Measurements from ENCODE around the gene ZBTB7B.

Gene ZBTB7B

DNA sequence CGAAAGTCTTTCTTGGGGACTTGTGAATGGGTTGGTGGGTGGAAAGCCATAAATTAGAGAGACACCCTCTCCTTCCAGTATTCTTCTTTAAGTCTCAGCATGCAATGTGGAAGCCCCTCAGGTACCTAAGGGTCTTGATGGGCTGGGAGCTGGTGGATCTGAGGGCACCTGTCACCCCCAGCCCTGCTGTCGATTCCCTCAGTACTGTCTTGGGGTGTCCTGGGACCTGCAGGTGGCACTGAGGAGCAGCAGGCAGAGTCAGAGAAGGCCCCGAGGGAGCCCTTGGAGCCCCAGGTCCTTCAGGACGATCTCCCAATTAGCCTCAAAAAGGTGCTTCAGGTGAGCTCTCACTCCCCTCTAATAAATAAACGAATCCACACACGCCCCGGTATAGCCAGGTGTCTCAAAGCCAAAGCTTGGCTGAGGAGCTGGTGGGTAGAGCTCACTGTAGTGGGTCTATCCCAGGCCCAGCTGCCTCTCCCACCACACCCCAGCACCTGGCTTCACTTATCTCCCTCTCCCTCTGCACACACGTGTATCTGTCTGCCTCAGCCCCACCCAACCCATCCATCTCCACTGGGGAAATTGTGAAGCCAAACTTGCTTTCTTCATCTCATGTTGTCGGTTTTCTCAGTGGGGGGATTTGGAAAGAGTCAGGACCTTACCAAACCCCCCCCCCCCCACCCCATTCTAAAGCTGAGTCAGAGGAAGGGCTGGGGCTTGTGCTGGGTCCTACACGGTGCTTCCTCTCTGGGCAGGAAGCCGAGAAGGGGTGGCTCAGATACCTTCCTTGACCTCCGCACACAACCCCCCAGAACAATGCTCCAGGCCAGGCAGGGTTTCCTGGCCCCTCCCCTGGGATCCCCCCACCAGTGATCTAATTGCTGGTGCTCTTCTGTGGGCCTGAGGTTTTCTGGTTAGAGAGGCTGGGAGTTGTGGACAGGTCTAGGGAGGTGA is 50.1 kb downstream of the ZBTB7B start:
- DNase-seq (ENCODE audit: low read depth), result no peak
- H3K4me3 ChIP-seq (ENCODE audit: low read depth, low read length), result peak overlapping the region; percentile 98
- TF ChIP-seq, protein P1, sequence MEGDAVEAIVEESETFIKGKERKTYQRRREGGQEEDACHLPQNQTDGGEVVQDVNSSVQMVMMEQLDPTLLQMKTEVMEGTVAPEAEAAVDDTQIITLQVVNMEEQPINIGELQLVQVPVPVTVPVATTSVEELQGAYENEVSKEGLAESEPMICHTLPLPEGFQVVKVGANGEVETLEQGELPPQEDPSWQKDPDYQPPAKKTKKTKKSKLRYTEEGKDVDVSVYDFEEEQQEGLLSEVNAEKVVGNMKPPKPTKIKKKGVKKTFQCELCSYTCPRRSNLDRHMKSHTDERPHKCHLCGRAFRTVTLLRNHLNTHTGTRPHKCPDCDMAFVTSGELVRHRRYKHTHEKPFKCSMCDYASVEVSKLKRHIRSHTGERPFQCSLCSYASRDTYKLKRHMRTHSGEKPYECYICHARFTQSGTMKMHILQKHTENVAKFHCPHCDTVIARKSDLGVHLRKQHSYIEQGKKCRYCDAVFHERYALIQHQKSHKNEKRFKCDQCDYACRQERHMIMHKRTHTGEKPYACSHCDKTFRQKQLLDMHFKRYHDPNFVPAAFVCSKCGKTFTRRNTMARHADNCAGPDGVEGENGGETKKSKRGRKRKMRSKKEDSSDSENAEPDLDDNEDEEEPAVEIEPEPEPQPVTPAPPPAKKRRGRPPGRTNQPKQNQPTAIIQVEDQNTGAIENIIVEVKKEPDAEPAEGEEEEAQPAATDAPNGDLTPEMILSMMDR (IDR thresholded peaks at IDR 0.05; ENCODE audit: control insufficient read depth, extremely low read depth, insufficient read depth), result peak; percentile 60

GRCh38 chr1:155053531-155054105 is 51.0 kb downstream of the ZBTB7B start:
- H3K4me3 ChIP-seq (ENCODE audit: low read depth, low read length), result no peak overlapping the region
- DNase-seq (ENCODE audit: low read depth), result no peak
- TF ChIP-seq, protein P1 (IDR thresholded peaks at IDR 0.05; ENCODE audit: control insufficient read depth, extremely low read depth, insufficient read depth), result no peak

DNA sequence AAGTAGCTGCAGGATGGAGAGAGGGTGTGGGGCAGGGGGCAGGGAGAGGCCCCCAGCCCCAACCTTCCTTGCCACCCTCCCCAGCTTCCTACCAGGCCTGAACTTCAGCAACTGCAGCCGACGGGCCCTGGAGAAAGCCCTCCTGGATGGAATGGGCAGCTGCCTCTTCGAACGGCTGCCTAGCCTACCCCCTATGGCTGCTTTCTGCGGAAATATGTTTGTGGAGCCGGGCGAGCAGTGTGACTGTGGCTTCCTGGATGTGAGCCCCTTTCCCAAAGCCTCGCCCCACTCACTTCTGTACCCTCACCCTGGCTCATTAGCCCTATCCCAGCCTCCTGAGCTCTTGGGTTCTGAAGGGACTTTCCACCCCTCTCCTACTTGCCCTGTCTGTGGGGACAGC is 54.5 kb downstream of the ZBTB7B start:
- TF ChIP-seq, protein P1 (IDR thresholded peaks at IDR 0.05; ENCODE audit: control insufficient read depth, extremely low read depth, insufficient read depth), result no peak
- no peak for DNase-seq (ENCODE audit: low read depth)
- H3K4me3 ChIP-seq (ENCODE audit: low read depth, low read length), result no peak overlapping the region

- no peak overlapping the region for H3K4me3 ChIP-seq (ENCODE audit: low read depth, low read length)
- TF ChIP-seq, protein P1 (IDR thresholded peaks at IDR 0.05; ENCODE audit: control insufficient read depth, extremely low read depth, insufficient read depth), result no peak
- DNase-seq (ENCODE audit: low read depth), result no peak
Measured at GRCh38 chr1:155057788-155058211, 55.2 kb downstream of the ZBTB7B start.

- TF ChIP-seq, protein P1 (IDR thresholded peaks at IDR 0.05; ENCODE audit: control insufficient read depth, extremely low read depth, insufficient read depth), result no peak
- DNase-seq (ENCODE audit: low read depth), result no peak
- H3K4me3 ChIP-seq (ENCODE audit: low read depth, low read length), result no peak overlapping the region
Measured at GRCh38 chr1:155060736-155061135, 58.1 kb downstream of the ZBTB7B start.

GRCh38 chr1:155061381-155062150 is 59.0 kb downstream of the ZBTB7B start:
- H3K4me3 ChIP-seq (ENCODE audit: low read depth, low read length), result no peak overlapping the region
- TF ChIP-seq, protein P1 (IDR thresholded peaks at IDR 0.05; ENCODE audit: control insufficient read depth, extremely low read depth, insufficient read depth), result peak; percentile 99
- DNase-seq (ENCODE audit: low read depth), result no peak

Measured in LNCaP clone FGC (cell line).